ENCODE data around the gene CDC42EP3. TPM values are rescaled to one million over a fixed set of nuclear protein-coding genes. Genes with fewer than 3 reads are reported as not detected.

Gene CDC42EP3
- total RNA-seq = 10 to 100 TPM; 42.2 to 57.4 TPM

GRCh38 chr2:37671009-37671815, at the start of gene CDC42EP3:
Gene CDC42EP3, minus strand, starts transcription at chr2:37671642. Its CDS starts 25,055 bp downstream, at chr2:37646587.
- peak within 1 kb of the TSS; percentile 89 to 95 for H3K27ac ChIP-seq
- ATAC-seq (ENCODE audit: insufficient number of reproducible peaks, low FRiP score, low read depth) (peak; percentile 22), DNase-seq (ENCODE audit: low spot score) (no peak)
- TF ChIP-seq CTCF (IDR thresholded peaks at IDR 0.05) = no peak
- H3K36me3 ChIP-seq = no peaks in the 10 kb centered on the region
- peak within 1 kb of the TSS; percentile 97 for H3K4me3 ChIP-seq
- peaks cover 28 to 39% of the 10 kb centered on the region in 2 donors for H3K4me1 ChIP-seq (ENCODE audit: control insufficient read depth in 1 of 2, low read depth in 2 of 2)
- no peaks in the 10 kb centered on the region for H3K9me3 ChIP-seq
- no peaks in the 10 kb centered on the region for H3K27me3 ChIP-seq (replicated peaks; ENCODE audit: insufficient read depth)

DNA sequence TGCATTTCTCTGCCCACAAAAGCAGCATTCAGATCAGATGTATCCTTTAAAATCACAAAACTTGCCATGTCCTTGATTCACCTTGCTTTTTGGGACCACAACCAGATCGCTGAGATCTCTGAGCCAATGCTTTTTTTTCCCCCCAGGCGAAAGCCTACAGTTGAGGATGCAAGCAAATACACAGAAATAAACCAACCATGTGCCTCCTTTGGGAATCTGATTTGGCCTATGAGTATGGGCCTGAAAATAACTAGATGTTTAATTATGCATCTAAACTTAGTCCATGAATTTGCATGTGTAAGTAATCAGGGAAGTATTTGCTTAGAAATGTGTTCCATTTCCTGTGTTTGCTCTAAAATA, 49.7 kb upstream of the CDC42EP3 start:
- DNase-seq (ENCODE audit: low spot score) = no peak
- H3K4me1 ChIP-seq (ENCODE audit: control insufficient read depth in 1 of 2, low read depth in 2 of 2) = peaks cover 10 to 20% of the 10 kb centered on the region in 2 donors
- no peak overlapping the region for H3K4me3 ChIP-seq
- H3K27me3 ChIP-seq (replicated peaks; ENCODE audit: insufficient read depth) = no peaks in the 10 kb centered on the region
- TF ChIP-seq CTCF (IDR thresholded peaks at IDR 0.05) = no peak
- ATAC-seq (ENCODE audit: insufficient number of reproducible peaks, low FRiP score, low read depth) = peak; percentile 20
- peak overlapping the region; percentile 69 to 85 for H3K27ac ChIP-seq
- no peaks in the 10 kb centered on the region for H3K36me3 ChIP-seq
- H3K9me3 ChIP-seq = no peaks in the 10 kb centered on the region

DNA sequence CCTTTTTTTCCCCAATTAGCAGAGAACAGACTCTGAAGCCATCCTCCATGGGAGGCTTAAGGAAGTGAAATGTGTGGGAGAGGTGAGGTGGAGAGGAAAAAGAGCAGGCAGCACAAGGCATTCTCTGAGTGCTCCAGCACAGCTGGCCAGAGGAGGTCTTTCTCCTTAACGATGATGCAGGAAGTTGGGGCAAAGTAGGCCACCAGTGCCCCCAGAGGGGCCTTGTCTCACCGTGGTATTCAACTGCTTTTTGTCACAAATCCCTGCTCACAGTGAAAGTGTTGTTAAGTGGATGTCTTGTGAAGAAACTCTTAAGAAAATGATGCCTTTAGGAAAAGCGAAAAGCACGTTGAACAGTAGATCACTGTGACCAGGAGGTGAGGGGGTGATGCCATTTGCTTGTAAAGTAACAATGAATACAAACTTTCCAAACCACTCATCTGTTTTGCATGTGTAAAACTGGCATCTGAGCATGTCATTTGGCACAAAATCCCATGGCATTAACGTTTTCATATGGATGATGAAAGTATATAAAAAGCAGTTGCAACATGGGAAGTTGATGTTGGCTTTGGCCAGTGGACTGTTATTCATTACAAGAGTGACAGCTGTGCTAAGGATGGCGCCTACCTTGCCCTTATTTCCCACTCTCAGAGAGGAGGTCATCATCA, 49.2 kb upstream of the CDC42EP3 start:
- Histone ChIP-seq H3K36me3 (no peaks in the 10 kb centered on the region), H3K4me3 (no peak overlapping the region), H3K4me1 (ENCODE audit: control insufficient read depth in 1 of 2, low read depth in 2 of 2) (peaks cover 10 to 20% of the 10 kb centered on the region in 2 donors), H3K27me3 (replicated peaks; ENCODE audit: insufficient read depth) (no peaks in the 10 kb centered on the region), H3K9me3 (no peaks in the 10 kb centered on the region), H3K27ac (peak overlapping the region; percentile 69 to 85)
- ATAC-seq (ENCODE audit: insufficient number of reproducible peaks, low FRiP score, low read depth) (peak; percentile 55), DNase-seq (ENCODE audit: low spot score) (no peak)
- TF ChIP-seq CTCF (IDR thresholded peaks at IDR 0.05) = no peak

- no peak overlapping the region for H3K4me3 ChIP-seq
- H3K27ac ChIP-seq = no peak overlapping the region
- ATAC-seq (ENCODE audit: insufficient number of reproducible peaks, low FRiP score, low read depth) (no peak), DNase-seq (ENCODE audit: low spot score) (no peak)
- H3K9me3 ChIP-seq = no peaks in the 10 kb centered on the region
- no peaks in the 10 kb centered on the region for H3K36me3 ChIP-seq
- H3K4me1 ChIP-seq (ENCODE audit: control insufficient read depth in 1 of 2, low read depth in 2 of 2) = peaks cover 10 to 20% of the 10 kb centered on the region in 2 donors
- H3K27me3 ChIP-seq (replicated peaks; ENCODE audit: insufficient read depth) = no peaks in the 10 kb centered on the region
- TF ChIP-seq CTCF (IDR thresholded peaks at IDR 0.05) = no peak
Observed at GRCh38 chr2:37718515-37719161, 47.2 kb upstream of the CDC42EP3 start.

GRCh38 chr2:37713258-37713700, 41.8 kb upstream of the CDC42EP3 start:
- ATAC-seq (ENCODE audit: insufficient number of reproducible peaks, low FRiP score, low read depth) (no peak), DNase-seq (ENCODE audit: low spot score) (no peak)
- Histone ChIP-seq H3K9me3 (no peaks in the 10 kb centered on the region), H3K27ac (no peak overlapping the region), H3K36me3 (no peaks in the 10 kb centered on the region), H3K4me1 (ENCODE audit: control insufficient read depth in 1 of 2, low read depth in 2 of 2) (no peaks in the 10 kb centered on the region), H3K4me3 (no peak overlapping the region), H3K27me3 (replicated peaks; ENCODE audit: insufficient read depth) (no peaks in the 10 kb centered on the region)
- no peak for TF ChIP-seq CTCF (IDR thresholded peaks at IDR 0.05)

Data from thoracic aorta (tissue), 2 donors.